Stimulated activated CD4-positive, alpha-beta T cell treated with anti-CD3 and anti-CD28 coated beads, Interleukin-15, amount 100 ng/mL, for 1 hour (primary cell): ENCODE measurements around the gene MKNK2.
"Not testable (repeated sequence)": the region's sequence is repeated elsewhere in the genome, so short reads cannot be mapped to it uniquely, and the experiment has no call there.

Experiments used
- DNase-seq, 2 donors: peaks; one replicate each; pipeline ENCODE4 v3.0.0-alpha.2; 2020; ENCODE audit warnings: low read depth in 1 of 2, low spot score in 1 of 2

MKNK2 gene

GRCh38 chr19:2050991-2051772 lies at the start of gene MKNK2:
Gene MKNK2 (minus strand): TSS chr19:2051244. CDS start chr19:2050851, 393 bp downstream.
- peak; percentile 94 to 96 for DNase-seq

GRCh38 chr19:2100719-2101061 lies 49.6 kb upstream of the MKNK2 start:
- DNase-seq, result no peak

- DNase-seq, result no peak
Observed at GRCh38 chr19:2099937-2100718, 49.1 kb upstream of the MKNK2 start.

- no peak for DNase-seq
Observed at GRCh38 chr19:2099054-2099501, 48.0 kb upstream of the MKNK2 start.

GRCh38 chr19:2097886-2098327 lies 46.9 kb upstream of the MKNK2 start:
- no peak for DNase-seq

GRCh38 chr19:2097203-2097885 lies 46.3 kb upstream of the MKNK2 start:
- peak in 1 of 2 donors; percentile 53 for DNase-seq

- peak; percentile 100 for DNase-seq
Observed at GRCh38 chr19:2096480-2097202, 45.6 kb upstream of the MKNK2 start, which contains the start of gene IZUMO4. Gene IZUMO4 (plus strand): TSS chr19:2096915. CDS start chr19:2096946, 31 bp downstream.

- DNase-seq, result peak in 1 of 2 donors; percentile 81
Observed at GRCh38 chr19:2096034-2096479, 45.0 kb upstream of the MKNK2 start, which contains the start of gene MOB3A. Gene MOB3A (minus strand): TSS chr19:2096326. CDS start chr19:2078560, 17,766 bp downstream.

- not testable (repeated sequence) for DNase-seq
Observed at GRCh38 chr19:2091926-2092525, 41.0 kb upstream of the MKNK2 start.

GRCh38 chr19:2089727-2090053 lies 38.6 kb upstream of the MKNK2 start:
- no peak for DNase-seq

GRCh38 chr19:2089001-2089711 lies 38.1 kb upstream of the MKNK2 start:
- no peak for DNase-seq

- DNase-seq, result no peak
Observed at GRCh38 chr19:2087621-2088100, 36.6 kb upstream of the MKNK2 start.

- not testable (repeated sequence) for DNase-seq
Observed at GRCh38 chr19:2086695-2087620, 35.9 kb upstream of the MKNK2 start.

- DNase-seq, result peak; percentile 69 to 88
Observed at GRCh38 chr19:2084993-2085720, 34.1 kb upstream of the MKNK2 start.

- peak; percentile 42 to 58 for DNase-seq
Observed at GRCh38 chr19:2083174-2083854, 32.3 kb upstream of the MKNK2 start.

GRCh38 chr19:2081873-2082810 lies 31.1 kb upstream of the MKNK2 start:
- no peak for DNase-seq
